Astrocyte (in vitro differentiated cells and primary cell): Measurements from ENCODE around the gene COPS6.

Experiments
- CTCF ChIP-seq: IDR thresholded peaks from 2 replicates; pipeline ENCODE4 v1.5.1; 2011; ENCODE audit warnings: low read depth, mild to moderate bottlenecking, inconsistent platforms, low read length, moderate library complexity; ENCODE audit not compliant: insufficient read depth
- EZH2 ChIP-seq: IDR thresholded peaks from 2 replicates; pipeline ENCODE4 v1.6.1; 2012; ENCODE audit warnings: mild to moderate bottlenecking, low read length, inconsistent platforms; ENCODE audit not compliant: insufficient read depth

- TF ChIP-seq EZH2 (no peak), CTCF (no peak)
Observed at GRCh38 chr7:100064162-100064561, 24.6 kb upstream of the COPS6 start.
